Loucy (cell line): ENCODE results near the gene KCNMA1.
A peak's percentile ranks its signal among the peaks of the same experiment; 100 is the strongest.

Source experiments
- H2AFZ ChIP-seq: fragments of 200-600 bp; sonication (generic); 2 replicates; pipeline ENCODE4 v1.6.0; 2016; ENCODE audit warnings: antibody characterized with exemption, mild to moderate bottlenecking, low read length, moderate library complexity
- H3F3A ChIP-seq: fragments of 200-600 bp; 2 replicates; pipeline ENCODE4 v1.6.0; 2016; ENCODE audit warnings: antibody characterized with exemption, low read depth, mild to moderate bottlenecking
- H3K27me3 ChIP-seq: fragments of 200-600 bp; sonication (generic); 2 replicates; pipeline ENCODE4 v1.6.1; 2014; ENCODE audit warnings: low read length, mild to moderate bottlenecking; ENCODE audit not compliant: insufficient read depth, poor library complexity, severe bottlenecking
- H3K36me3 ChIP-seq: fragments of 200-600 bp; sonication (generic); 2 replicates; pipeline ENCODE4 v1.6.1; 2016; ENCODE audit warnings: low read length; ENCODE audit not compliant: insufficient read depth
- H3K4me1 ChIP-seq: fragments of 200-600 bp; sonication (generic); 2 replicates; pipeline ENCODE4 v1.5.1; 2014; ENCODE audit warnings: low read length, mild to moderate bottlenecking; ENCODE audit not compliant: insufficient read depth, poor library complexity, severe bottlenecking
- H3K4me2 ChIP-seq: fragments of 200-600 bp; sonication (generic); 2 replicates; pipeline ENCODE4 v1.6.0; 2014; ENCODE audit warnings: antibody characterized with exemption, low read length, low read depth, mild to moderate bottlenecking; ENCODE audit not compliant: poor library complexity, severe bottlenecking
- H3K4me3 ChIP-seq: fragments of 200-600 bp; sonication (generic); 2 replicates; pipeline ENCODE4 v1.5.1; 2014; ENCODE audit warnings: low read length, mild to moderate bottlenecking, mixed read lengths; ENCODE audit not compliant: poor library complexity, severe bottlenecking
- H3K79me2 ChIP-seq: fragments of 200-600 bp; sonication (generic); 2 replicates; pipeline ENCODE4 v1.6.1; 2014; ENCODE audit warnings: low read length; ENCODE audit not compliant: insufficient read depth
- H3K9ac ChIP-seq: fragments of 200-600 bp; sonication (generic); 2 replicates; pipeline ENCODE4 v1.6.0; 2014; ENCODE audit warnings: mild to moderate bottlenecking, low read depth, low read length, moderate library complexity; ENCODE audit not compliant: poor library complexity, severe bottlenecking
- H3K9me2 ChIP-seq: fragments of 200-600 bp; sonication (generic); replicated peaks from 2 replicates; pipeline ENCODE4 v1.6.1; 2016; ENCODE audit warnings: low read depth, low read length, mixed read lengths
- H3K9me3 ChIP-seq: fragments of 200-600 bp; sonication (generic); 2 replicates; pipeline ENCODE4 v1.6.1; 2014; ENCODE audit warnings: mild to moderate bottlenecking, antibody characterized with exemption, low read length, low read depth; ENCODE audit not compliant: insufficient read depth
- H4K20me1 ChIP-seq: fragments of 200-600 bp; sonication (generic); 2 replicates; pipeline ENCODE4 v1.6.0; 2014; ENCODE audit warnings: antibody characterized with exemption, low read length, mild to moderate bottlenecking; ENCODE audit not compliant: insufficient read depth, poor library complexity, severe bottlenecking
- CTCF ChIP-seq: fragments of 200-600 bp; sonication (generic); conservative IDR thresholded peaks from 2 replicates; pipeline ENCODE4 v1.5.1; 2014; ENCODE audit warnings: mild to moderate bottlenecking, antibody characterized with exemption, low read length
- EZH2phosphoT487 ChIP-seq: fragments of 200-600 bp; IDR thresholded peaks from 2 replicates; pipeline ENCODE4 v1.6.1; 2018; ENCODE audit warnings: antibody characterized with exemption, mild to moderate bottlenecking, moderate library complexity, borderline replicate concordance

KCNMA1 gene

GRCh38 chr10:77586719-77587415, 50.7 kb downstream of the KCNMA1 start:
- Histone ChIP-seq H4K20me1 (no peaks in the 10 kb centered on the region), H3F3A (no peaks in the 10 kb centered on the region), H3K4me3 (no peak overlapping the region), H3K9me3 (no peaks in the 10 kb centered on the region), H3K36me3 (no peaks in the 10 kb centered on the region), H3K4me1 (peaks cover 17% of the 10 kb centered on the region), H3K9me2 (no peaks in the 10 kb centered on the region), H3K27me3 (no peaks in the 10 kb centered on the region), H3K4me2 (no peak overlapping the region), H3K79me2 (no peaks in the 10 kb centered on the region), H2AFZ (no peak overlapping the region), H3K9ac (no peak overlapping the region)
- TF ChIP-seq CTCF, result no peak
- no peak for TF ChIP-seq EZH2phosphoT487

DNA sequence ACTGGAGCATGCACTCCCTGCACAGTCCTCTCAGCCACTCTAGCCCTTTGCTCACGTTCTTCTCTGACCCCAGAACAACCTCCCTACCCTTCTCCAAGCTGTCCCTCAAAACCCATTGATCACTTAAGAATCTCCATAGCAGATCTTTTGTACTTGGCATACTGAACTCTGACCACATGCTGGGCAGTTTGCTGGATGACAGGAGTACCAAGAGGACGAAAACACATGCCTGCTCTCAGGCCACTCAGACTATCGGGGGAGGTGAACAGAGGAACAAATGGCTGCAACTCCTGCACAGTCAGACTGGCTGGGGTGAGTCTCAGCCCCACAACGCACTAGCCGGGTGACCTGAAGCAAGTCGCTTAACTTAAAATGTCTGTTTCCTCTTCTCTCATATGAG, 52.7 kb downstream of the KCNMA1 start:
- no peaks in the 10 kb centered on the region for H3K9me3 ChIP-seq
- no peak overlapping the region for H3K9ac ChIP-seq
- TF ChIP-seq CTCF (no peak), EZH2phosphoT487 (no peak)
- no peaks in the 10 kb centered on the region for H3K9me2 ChIP-seq
- no peaks in the 10 kb centered on the region for H3K79me2 ChIP-seq
- no peaks in the 10 kb centered on the region for H3K27me3 ChIP-seq
- no peaks in the 10 kb centered on the region for H3K36me3 ChIP-seq
- H4K20me1 ChIP-seq, result no peaks in the 10 kb centered on the region
- no peak overlapping the region for H3K4me2 ChIP-seq
- H2AFZ ChIP-seq, result no peak overlapping the region
- H3K4me3 ChIP-seq, result no peak overlapping the region
- peaks cover 17% of the 10 kb centered on the region for H3K4me1 ChIP-seq
- no peaks in the 10 kb centered on the region for H3F3A ChIP-seq

DNA sequence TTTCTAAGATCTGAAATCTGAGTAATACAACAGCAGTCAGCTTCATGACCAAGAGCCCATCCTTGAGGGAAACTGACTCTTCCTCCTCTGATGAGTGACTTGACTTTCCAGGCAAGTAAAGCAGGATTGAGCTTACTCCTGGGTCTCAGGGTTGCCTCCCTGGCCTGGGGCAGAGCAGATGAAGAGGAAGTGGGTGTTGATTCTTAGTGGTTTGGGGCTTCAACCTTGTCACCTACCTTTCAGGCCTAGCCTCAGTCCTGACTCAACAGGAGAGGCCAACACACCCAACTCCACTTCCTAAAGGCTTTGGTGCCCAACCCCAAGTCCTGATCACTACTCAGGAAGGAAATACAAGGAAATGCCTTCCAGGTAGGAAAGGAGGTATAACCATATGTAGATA, 54.1 kb downstream of the KCNMA1 start:
- Histone ChIP-seq H3K4me2 (no peak overlapping the region), H3K36me3 (no peaks in the 10 kb centered on the region), H3K4me3 (no peak overlapping the region), H3K4me1 (peaks cover 17% of the 10 kb centered on the region), H4K20me1 (no peaks in the 10 kb centered on the region), H2AFZ (0 out of 2 replicates have a peak overlapping the region, but pooled peaks have one; percentile 30), H3F3A (no peaks in the 10 kb centered on the region), H3K9me2 (no peaks in the 10 kb centered on the region), H3K9me3 (no peaks in the 10 kb centered on the region), H3K9ac (no peak overlapping the region), H3K27me3 (no peaks in the 10 kb centered on the region), H3K79me2 (no peaks in the 10 kb centered on the region)
- TF ChIP-seq EZH2phosphoT487 (no peak), CTCF (no peak)
